GM12878 (cell line): ENCODE results near the gene FOXJ1.

Source experiments
- CTCF ChIP-seq, 3 experiments: IDR thresholded peaks in 2 of 3; conservative IDR thresholded peaks in 1 of 3; 2 replicates each; pipeline ENCODE4 v1.5.1; 2011; ENCODE audit warnings: low read depth in 3 of 3, low read length in 3 of 3, mild to moderate bottlenecking in 3 of 3, control low read depth in 2 of 3, moderate library complexity in 2 of 3, inconsistent platforms in 1 of 3, mixed read lengths in 1 of 3; ENCODE audit not compliant: control insufficient read depth in 2 of 3, insufficient read depth in 1 of 3; ENCODE audit errors: extremely low read depth in 1 of 3
- MEF2A ChIP-seq: IDR thresholded peaks from 2 replicates; pipeline ENCODE4 v1.6.1; 2011; ENCODE audit warnings: low read depth, mild to moderate bottlenecking, low read length, moderate library complexity; ENCODE audit not compliant: insufficient read depth
- MYC ChIP-seq: IDR thresholded peaks from 2 replicates; pipeline ENCODE4 v1.6.1; 2011; ENCODE audit warnings: mild to moderate bottlenecking, low read length, moderate library complexity, inconsistent platforms; ENCODE audit not compliant: insufficient read depth, insufficient replicate concordance, insufficient read length, severe bottlenecking
- NFXL1 ChIP-seq: fragments of 450-650 bp; IDR thresholded peaks from 2 replicates; pipeline ENCODE4 v1.6.1; 2017; ENCODE audit warnings: antibody characterized with exemption, mild to moderate bottlenecking, borderline replicate concordance
- TCF12 ChIP-seq: IDR thresholded peaks from 2 replicates; pipeline ENCODE4 v1.6.1; 2011; ENCODE audit warnings: low read depth, mild to moderate bottlenecking, low read length

GRCh38 chr17:76150712-76151622 is 9.9 kb upstream of the FOXJ1 start:
- no peak for TF ChIP-seq CTCF (IDR thresholded peaks at IDR 0.05 in 2 of 3, conservative IDR thresholded peaks at IDR 0.05 in 1 of 3; ENCODE audit: control insufficient read depth in 2 of 3, extremely low read depth in 1 of 3, insufficient read depth in 1 of 3, low read depth in 3 of 3, low read length in 3 of 3)
- no peak for TF ChIP-seq MYC
- no peak for TF ChIP-seq MEF2A
- no peak for TF ChIP-seq TCF12
- no peak for TF ChIP-seq NFXL1
